Aorta (tissue), 5 donors: Measurements from ENCODE around the gene ACOT7. TPM values are rescaled to one million over a fixed set of nuclear protein-coding genes. Genes with fewer than 3 reads are reported as not detected.

Experiments used
- ATAC-seq: fragments of 200-7000 bp; cut with Tn5 transposase; one replicate; pipeline ENCODE4 v1.9.1; 2022; ENCODE audit warnings: moderate library complexity; ENCODE audit not compliant: low FRiP score
- DNase-seq, 2 donors: peaks; one replicate each; pipeline ENCODE4 v3.0.0-alpha.2; 2020
- H3K27ac ChIP-seq, 2 donors: one replicate each; pipeline ENCODE4 v1.5.1; 2013; ENCODE audit warnings: low read length in 2 of 2, mild to moderate bottlenecking in 2 of 2, moderate library complexity in 2 of 2, control low read depth in 1 of 2, inconsistent platforms in 1 of 2, low read depth in 1 of 2
- H3K27me3 ChIP-seq, 2 donors: one replicate each; pipeline ENCODE4 v1.6.1; 2013; ENCODE audit warnings: control low read depth in 1 of 2, low read length in 1 of 2, mild to moderate bottlenecking in 1 of 2, moderate library complexity in 1 of 2; ENCODE audit not compliant: insufficient read depth in 2 of 2, control insufficient read depth in 1 of 2
- H3K36me3 ChIP-seq, 2 donors: one replicate each; pipeline ENCODE4 v1.6.1; 2013; ENCODE audit warnings: control low read depth in 1 of 2, low read length in 1 of 2, mild to moderate bottlenecking in 1 of 2; ENCODE audit not compliant: insufficient read depth in 2 of 2, control insufficient read depth in 1 of 2
- H3K4me1 ChIP-seq, 2 donors: one replicate each; pipeline ENCODE4 v1.6.1; 2013; ENCODE audit warnings: low read length in 2 of 2, control low read depth in 1 of 2, mild to moderate bottlenecking in 1 of 2, moderate library complexity in 1 of 2; ENCODE audit not compliant: insufficient read depth in 2 of 2, control insufficient read depth in 1 of 2
- H3K4me3 ChIP-seq, 2 donors: one replicate each; pipeline ENCODE4 v1.5.1; 2013; ENCODE audit warnings: low read length in 2 of 2, control low read depth in 1 of 2, mild to moderate bottlenecking in 1 of 2
- H3K9me3 ChIP-seq: one replicate; pipeline ENCODE4 v1.6.1; 2013; ENCODE audit warnings: mild to moderate bottlenecking, low read length; ENCODE audit not compliant: control insufficient read depth
- WGBS, 2 donors: extraction: QIAGEN DNeasy Blood & Tissue Kit; methylation state at CpG; one replicate each; pipeline ENCODE4 v1.1.7; 2013; 5-methylcytosine and 5-hydroxymethylcytosine counted together
- intact Hi-C, 2 donors: fragments of 100-400 bp; cut with DNase I; formaldehyde crosslinking; loops; one replicate each; pipeline versions ENCODE4 v1.14.2 to v1.15.0; 2022
- polyA plus RNA-seq, 2 donors: library from polyadenylated mRNA; stranded (reverse); fragments of 200-250 nt; gene quantifications; one replicate each; pipeline ENCODE4 v1.2.3, GENCODE V29; 2013
- total RNA-seq, 2 donors: library from RNA; stranded (reverse); fragmentation: NEBNext Ultra II Directional; extraction: Animal tissue kit (Norgen Biotek cat#: 25700); gene quantifications; one replicate each; pipeline ENCODE4 v1.2.1, GENCODE V29; 2021
- donor health status: healthy with polysubstance abuse.
- donor health status: Bipolar disorder and iron deficiency.
- donor health status: DM: no; HTN: no; CAD: no.
- donor health status: DM: no; HTN: no; CAD: no.
- donor health status: DM: yes; HTN: yes; CAD: no.

ACOT7 gene
- total and polyA plus RNA-seq, 4 donors = 12.5 to 22.6 (median 17.6) TPM

GRCh38 chr1:6298940-6299465, 94.6 kb downstream of the ACOT7 start:
- Histone ChIP-seq H3K27ac (no peak overlapping the region), H3K27me3 (no peaks in the 10 kb centered on the region), H3K36me3 (no peaks in the 10 kb centered on the region), H3K4me3 (no peak overlapping the region), H3K9me3 (no peaks in the 10 kb centered on the region), H3K4me1 (no peaks in the 10 kb centered on the region)
- intact Hi-C loops = no loop called here
- DNase-seq (no peak), ATAC-seq (no peak)
- WGBS, 2 donors = 97% methylated on average over 8 of the region's 8 CpGs

- H3K4me1 ChIP-seq = no peaks in the 10 kb centered on the region
- DNase-seq (no peak), ATAC-seq (no peak)
- H3K4me3 ChIP-seq = no peak overlapping the region
- no peaks in the 10 kb centered on the region for H3K9me3 ChIP-seq
- H3K36me3 ChIP-seq = no peaks in the 10 kb centered on the region
- intact Hi-C loops = no loop called here
- no peaks in the 10 kb centered on the region for H3K27me3 ChIP-seq
- WGBS, 2 donors = 94 to 96% methylated on average over 8 of the region's 8 CpGs
- no peak overlapping the region for H3K27ac ChIP-seq
These were observed 95.0 kb downstream of the ACOT7 start for GRCh38 chr1:6298530-6298929.

- Histone ChIP-seq H3K4me1 (no peaks in the 10 kb centered on the region), H3K27ac (no peak overlapping the region), H3K27me3 (no peaks in the 10 kb centered on the region), H3K36me3 (no peaks in the 10 kb centered on the region), H3K4me3 (no peak overlapping the region), H3K9me3 (no peaks in the 10 kb centered on the region)
- intact Hi-C loops = no loop called here
- DNase-seq (no peak), ATAC-seq (no peak)
- 95% methylated on average over 6 of the region's 6 CpGs for WGBS, 2 donors
These were observed 97.7 kb downstream of the ACOT7 start for GRCh38 chr1:6295910-6296309.

GRCh38 chr1:6294890-6295556, 98.5 kb downstream of the ACOT7 start:
- 90 to 91% methylated on average over 23 of the region's 23 CpGs for WGBS, 2 donors
- H3K27ac ChIP-seq = no peak overlapping the region
- no peak for ATAC-seq
- H3K4me3 ChIP-seq = no peak overlapping the region
- no peaks in the 10 kb centered on the region for H3K27me3 ChIP-seq
- intact Hi-C loops = no loop called here
- peak in 1 of 2 donors; percentile 50 for DNase-seq
- no peaks in the 10 kb centered on the region for H3K36me3 ChIP-seq
- no peaks in the 10 kb centered on the region for H3K9me3 ChIP-seq
- H3K4me1 ChIP-seq = no peaks in the 10 kb centered on the region

- H3K27ac ChIP-seq = no peak overlapping the region
- intact Hi-C loops = no loop called here
- H3K4me1 ChIP-seq = no peaks in the 10 kb centered on the region
- H3K36me3 ChIP-seq = no peaks in the 10 kb centered on the region
- H3K27me3 ChIP-seq = no peaks in the 10 kb centered on the region
- H3K9me3 ChIP-seq = no peaks in the 10 kb centered on the region
- DNase-seq (no peak), ATAC-seq (no peak)
- H3K4me3 ChIP-seq = no peak overlapping the region
- WGBS, 2 donors = 96% methylated on average over 14 of the region's 14 CpGs
These were observed 99.3 kb downstream of the ACOT7 start for GRCh38 chr1:6294080-6294889.

GRCh38 chr1:6292102-6292501, 101.5 kb downstream of the ACOT7 start:
- Histone ChIP-seq H3K27me3 (no peaks in the 10 kb centered on the region), H3K4me1 (no peaks in the 10 kb centered on the region), H3K4me3 (no peak overlapping the region), H3K36me3 (no peaks in the 10 kb centered on the region), H3K27ac (no peak overlapping the region), H3K9me3 (no peaks in the 10 kb centered on the region)
- 96% methylated on average over 10 of the region's 10 CpGs for WGBS, 2 donors
- DNase-seq (no peak), ATAC-seq (no peak)
- intact Hi-C loops = no loop called here

- DNase-seq = no peak
- intact Hi-C loops = no loop called here
- ATAC-seq = no peak
- no peak overlapping the region for H3K4me3 ChIP-seq
- H3K27me3 ChIP-seq = no peaks in the 10 kb centered on the region
- no peak overlapping the region for H3K27ac ChIP-seq
- WGBS, 2 donors = 90 to 91% methylated on average over 10 of the region's 10 CpGs
- H3K4me1 ChIP-seq = no peaks in the 10 kb centered on the region
- H3K9me3 ChIP-seq = no peaks in the 10 kb centered on the region
- no peaks in the 10 kb centered on the region for H3K36me3 ChIP-seq
These were observed 104.9 kb downstream of the ACOT7 start for GRCh38 chr1:6288665-6289064.

GRCh38 chr1:6288026-6288425, 105.5 kb downstream of the ACOT7 start:
- Histone ChIP-seq H3K4me1 (no peaks in the 10 kb centered on the region), H3K27me3 (no peaks in the 10 kb centered on the region), H3K36me3 (no peaks in the 10 kb centered on the region), H3K9me3 (no peaks in the 10 kb centered on the region), H3K4me3 (no peak overlapping the region), H3K27ac (no peak overlapping the region)
- intact Hi-C loops = no loop called here
- no peak for DNase-seq
- WGBS, 2 donors = 24 to 26% methylated on average over 14 of the region's 14 CpGs
- ATAC-seq = peak; percentile 16
